H1 (cell line): ENCODE data around the gene SNX19. TPM values are rescaled to one million over a fixed set of nuclear protein-coding genes. Genes with fewer than 3 reads are reported as not detected.

Experiments
- ASH2L ChIP-seq: fragments of 200-600, 300-600 bp; sonication (generic); IDR thresholded peaks from one replicate; pipeline ENCODE4 v1.7.1; 2017; ENCODE audit warnings: low read length
- ATF2 ChIP-seq: IDR thresholded peaks from 2 replicates; pipeline ENCODE4 v1.6.1; 2012; ENCODE audit warnings: low read length, inconsistent platforms
- CEBPB ChIP-seq: IDR thresholded peaks from 2 replicates; pipeline ENCODE4 v1.6.1; 2012; ENCODE audit warnings: low read depth, low read length
- CHD2 ChIP-seq: IDR thresholded peaks from 2 replicates; pipeline ENCODE4 v1.6.1; 2012; ENCODE audit warnings: low read length, improper control_type of control experiment
- CTCF ChIP-seq, 3 experiments: IDR thresholded peaks; 1 replicate in 2 of 3; 2 replicates in 1 of 3; pipeline versions ENCODE4 v1.5.1 to v1.6.1; 2011; ENCODE audit warnings: low read length in 3 of 3, mild to moderate bottlenecking in 3 of 3, inconsistent platforms in 2 of 3, low read depth in 1 of 3, moderate library complexity in 1 of 3; ENCODE audit not compliant: insufficient read depth in 1 of 3; ENCODE audit errors: control extremely low read depth in 1 of 3
- JUND ChIP-seq: IDR thresholded peaks from 2 replicates; pipeline ENCODE4 v1.6.1; 2011; ENCODE audit warnings: mild to moderate bottlenecking, improper control_type of control experiment, low read length
- KDM1A ChIP-seq: fragments of 200-600, 300-600 bp; sonication (generic); IDR thresholded peaks from 2 replicates; pipeline ENCODE4 v1.7.1; 2016; ENCODE audit warnings: mild to moderate bottlenecking, low read length, borderline replicate concordance
- MAX ChIP-seq: IDR thresholded peaks from 2 replicates; pipeline ENCODE4 v1.6.1; 2012; ENCODE audit warnings: inconsistent platforms
- NRF1 ChIP-seq: IDR thresholded peaks from 2 replicates; pipeline ENCODE4 v1.6.1; 2011; ENCODE audit warnings: mild to moderate bottlenecking, low read depth, low read length, improper control_type of control experiment
- POLR2AphosphoS5 ChIP-seq: IDR thresholded peaks from 2 replicates; pipeline ENCODE4 v1.6.1; 2011; ENCODE audit warnings: low read depth, low read length
- SIN3A ChIP-seq, 2 experiments: IDR thresholded peaks in 1 of 2; conservative IDR thresholded peaks in 1 of 2; 2 replicates each; pipeline ENCODE4 v1.6.1; 2011 to 2012; ENCODE audit warnings: low read length in 2 of 2, improper control_type of control experiment in 1 of 2, low read depth in 1 of 2, mild to moderate bottlenecking in 1 of 2
- SP4 ChIP-seq: IDR thresholded peaks from 2 replicates; pipeline ENCODE4 v1.6.1; 2012; ENCODE audit warnings: low read length, inconsistent platforms
- TBP ChIP-seq: IDR thresholded peaks from 2 replicates; pipeline ENCODE4 v1.6.1; 2011; ENCODE audit warnings: low read depth, low read length, improper control_type of control experiment
- TCF12 ChIP-seq: IDR thresholded peaks from 2 replicates; pipeline ENCODE4 v1.6.1; 2011; ENCODE audit warnings: low read depth, mild to moderate bottlenecking, low read length
- YY1 ChIP-seq: IDR thresholded peaks from 2 replicates; pipeline ENCODE4 v1.6.1; 2011; ENCODE audit warnings: low read depth, mild to moderate bottlenecking, low read length
- ZNF274 ChIP-seq: IDR thresholded peaks from 2 replicates; pipeline ENCODE4 v1.7.0; 2012; ENCODE audit warnings: low read length, borderline replicate concordance; ENCODE audit errors: extremely low read depth
- polyA plus RNA-seq, 7 experiments: library from polyadenylated mRNA; depleted of rRNA in 3 of 7; stranded (reverse) in 5 of 7; unstranded in 2 of 7; fragments of >200 nt in 5 of 7; fragments of 200-250 nt in 2 of 7; gene quantifications; 1 replicate in 5 of 7; 2 replicates in 1 of 7; 4 replicates in 1 of 7; pipeline versions ENCODE4 v1.2.1 to v1.2.3, GENCODE V29; 2011 to 2013; ENCODE audit warnings: missing spikeins in 2 of 7, mixed read lengths in 2 of 7
- total RNA-seq: library from RNA; stranded (reverse); fragmentation: NEBNext Ultra II Directional; extraction: Animal tissue kit (Norgen Biotek cat#: 25700); gene quantifications from 2 replicates; pipeline ENCODE4 v1.2.1, GENCODE V29; 2021

Gene SNX19
- total and polyA plus RNA-seq, 2 of the 8 experiments (the other 6 are each of a cell fraction or from before 2014, with no cell fraction given), result 15.0 to 25.2 TPM

DNA sequence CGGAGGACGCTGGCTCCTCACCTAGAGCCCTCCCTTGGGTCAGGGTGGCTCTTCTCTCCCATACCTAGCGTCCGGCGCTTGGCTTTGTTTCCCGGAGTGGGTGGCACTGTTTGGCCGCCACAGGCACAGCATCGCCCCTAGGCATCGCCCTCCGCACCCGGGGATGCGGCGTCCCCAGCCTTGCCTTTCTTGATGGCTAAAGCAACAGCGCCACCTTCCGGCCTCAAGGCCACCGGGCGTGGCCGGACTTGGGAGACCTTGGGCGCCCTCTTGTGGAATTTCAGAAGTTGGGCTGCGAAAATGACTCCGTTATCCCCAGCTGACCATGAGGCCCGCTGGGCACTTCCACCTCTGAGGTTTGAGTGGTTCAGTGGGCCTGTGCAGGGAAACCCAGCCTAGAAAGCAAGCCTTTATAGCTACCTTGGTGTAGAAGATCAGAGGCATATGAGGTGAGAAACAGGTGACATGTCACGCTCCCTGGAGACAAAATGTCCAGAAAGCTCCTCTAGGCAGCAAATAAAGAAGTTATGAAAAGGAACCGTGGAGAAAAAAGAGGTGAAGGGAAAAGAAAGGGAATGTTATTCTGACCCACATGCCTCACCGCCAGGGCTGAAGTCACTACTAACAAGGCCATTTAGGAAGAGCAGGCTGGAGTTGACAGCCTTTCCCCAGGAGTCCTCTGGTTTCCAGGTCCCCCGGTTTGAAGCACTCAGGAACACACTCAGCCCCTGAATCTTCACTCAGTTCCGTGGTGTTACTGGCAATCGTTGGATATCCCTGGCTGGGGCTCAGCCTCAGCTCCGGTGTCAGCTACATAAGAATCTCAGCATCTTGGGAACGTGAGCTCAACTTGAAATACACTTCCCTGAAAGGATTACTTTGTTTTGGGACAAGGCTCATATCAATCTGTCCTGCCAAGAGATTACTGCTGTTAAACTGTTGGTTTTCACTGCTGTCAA is 54.1 kb downstream of the SNX19 start (continued):
- TF ChIP-seq CTCF (IDR thresholded peaks at IDR 0.05; ENCODE audit: control extremely low read depth in 1 of 3, insufficient read depth in 1 of 3, low read depth in 1 of 3, low read length in 3 of 3), result peak; percentile 93 to 100 (median 99)
- peak in 1 of 2 experiments; percentile 74; a peak in 1 of 4 replicates for TF ChIP-seq SIN3A (conservative IDR thresholded peaks at IDR 0.05 in 1 of 2, IDR thresholded peaks at IDR 0.05 in 1 of 2; ENCODE audit: low read depth in 1 of 2, low read length in 2 of 2)
- TF ChIP-seq SP4, result 0 out of 2 replicates have a peak, but pooled peaks have one; percentile 72
- TF ChIP-seq ZNF274, result no peak
- no peak for TF ChIP-seq TCF12
- TF ChIP-seq KDM1A, result peak; percentile 19; the same call in 1 of the 2 replicates
- peak; percentile 74; the same call in 1 of the 2 replicates for TF ChIP-seq JUND
- 0 out of 2 replicates have a peak, but pooled peaks have one; percentile 46 for TF ChIP-seq ATF2
- TF ChIP-seq ASH2L, result no peak
- no peak for TF ChIP-seq CEBPB
- 0 out of 2 replicates have a peak, but pooled peaks have one; percentile 16 for TF ChIP-seq CHD2
- TF ChIP-seq POLR2AphosphoS5, result no peak
- TF ChIP-seq TBP, result peak; percentile 49; the same call in 1 of the 2 replicates
- peak; percentile 61 for TF ChIP-seq MAX
- peak; percentile 70 for TF ChIP-seq YY1
- TF ChIP-seq NRF1, result no peak
- TF ChIP-seq, all 59 proteins: peak for 16
